GM12891 (cell line): ENCODE results near the gene TRAPPC2.

Source experiments
- DNase-seq: peaks from one replicate; pipeline ENCODE4 v3.0.0; 2011; ENCODE audit warnings: low spot score; ENCODE audit not compliant: insufficient read length
- FAIRE-seq: peaks from 2 replicates; lab custom pipeline; 2011; peaks lifted over from hg19 to GRCh38; lab: Jason Lieb, UNC
- PAX5 ChIP-seq: IDR thresholded peaks from 2 replicates; pipeline ENCODE4 v1.6.1; 2011; ENCODE audit warnings: low read length, moderate library complexity, mild to moderate bottlenecking; ENCODE audit not compliant: insufficient read depth, severe bottlenecking
- POLR2A ChIP-seq: IDR thresholded peaks from 2 replicates; pipeline ENCODE4 v1.6.1; 2011; ENCODE audit warnings: low read depth, low read length, control low read depth
- POLR2AphosphoS5 ChIP-seq: IDR thresholded peaks from 2 replicates; pipeline ENCODE4 v1.6.1; 2011; ENCODE audit warnings: low read depth, low read length, control low read depth
- POU2F2 ChIP-seq: IDR thresholded peaks from 2 replicates; pipeline ENCODE4 v1.6.1; 2011; ENCODE audit warnings: low read depth, mild to moderate bottlenecking, control low read depth, low read length, moderate library complexity
- SPI1 ChIP-seq: IDR thresholded peaks from 2 replicates; pipeline ENCODE4 v1.6.1; 2011; ENCODE audit warnings: low read depth, low read length, control low read depth
- TAF1 ChIP-seq: IDR thresholded peaks from 2 replicates; pipeline ENCODE4 v1.6.1; 2011; ENCODE audit warnings: low read depth, low read length, control low read depth

TRAPPC2 gene

DNA sequence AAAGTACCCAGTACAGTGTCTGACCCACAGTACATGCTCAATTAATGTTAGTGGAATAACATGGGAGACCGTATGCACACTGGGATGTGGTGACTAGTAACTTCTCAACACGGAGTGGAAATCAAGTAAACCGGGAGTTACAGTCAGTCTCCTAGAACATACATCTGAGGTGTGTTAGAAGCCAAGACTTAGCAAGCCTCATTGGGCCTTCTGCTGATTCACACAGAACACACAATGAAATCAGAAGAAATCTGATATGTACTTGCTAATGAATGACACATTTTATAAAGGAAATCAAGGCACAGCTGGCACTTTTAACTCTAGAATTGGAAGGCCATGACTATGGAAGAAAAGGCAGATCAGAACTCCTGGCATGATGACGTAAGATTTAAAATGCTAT lies 13.0 kb downstream of the TRAPPC2 start:
- no peak for FAIRE-seq
- no peak for TF ChIP-seq POLR2AphosphoS5
- TF ChIP-seq SPI1, result no peak
- no peak for TF ChIP-seq PAX5
- TF ChIP-seq POU2F2, result no peak
- no peak for TF ChIP-seq POLR2A
- TF ChIP-seq TAF1, result no peak
- DNase-seq, result no peak

DNA sequence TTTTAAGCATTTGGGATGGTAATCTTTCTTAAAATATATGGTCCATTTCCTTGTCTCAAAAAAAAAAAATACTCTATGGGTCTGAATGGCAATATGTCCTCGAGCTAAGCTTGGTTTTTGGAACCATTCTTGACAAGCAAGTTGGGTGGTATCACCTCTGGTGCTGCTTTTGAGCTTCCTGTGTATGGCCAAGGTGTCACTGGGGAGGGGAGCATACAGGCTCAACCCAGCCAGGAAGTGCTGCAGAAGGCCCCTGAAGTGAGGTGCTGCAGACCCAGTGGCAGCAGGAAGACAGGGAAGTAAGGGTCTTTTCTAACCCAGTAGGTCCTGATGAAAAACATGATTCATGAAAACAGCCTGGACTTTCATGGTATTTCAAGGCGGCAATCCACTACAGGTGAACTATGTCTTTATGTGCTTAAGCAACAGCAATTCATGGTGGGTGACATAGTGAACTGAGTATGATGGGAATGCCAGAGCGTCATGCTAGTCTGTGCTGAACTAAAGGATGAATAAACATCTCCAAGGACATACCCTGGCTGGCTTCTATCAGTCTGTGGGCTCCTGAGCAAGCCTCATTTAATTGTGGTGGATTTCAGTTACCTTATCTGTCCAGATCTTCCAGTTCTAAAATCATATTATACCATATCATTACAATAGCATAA lies 15.1 kb downstream of the TRAPPC2 start:
- FAIRE-seq (no peak), DNase-seq (no peak)
- TF ChIP-seq POLR2AphosphoS5 (no peak), SPI1 (no peak), TAF1 (no peak), POU2F2 (no peak), POLR2A (no peak), PAX5 (no peak)

DNA sequence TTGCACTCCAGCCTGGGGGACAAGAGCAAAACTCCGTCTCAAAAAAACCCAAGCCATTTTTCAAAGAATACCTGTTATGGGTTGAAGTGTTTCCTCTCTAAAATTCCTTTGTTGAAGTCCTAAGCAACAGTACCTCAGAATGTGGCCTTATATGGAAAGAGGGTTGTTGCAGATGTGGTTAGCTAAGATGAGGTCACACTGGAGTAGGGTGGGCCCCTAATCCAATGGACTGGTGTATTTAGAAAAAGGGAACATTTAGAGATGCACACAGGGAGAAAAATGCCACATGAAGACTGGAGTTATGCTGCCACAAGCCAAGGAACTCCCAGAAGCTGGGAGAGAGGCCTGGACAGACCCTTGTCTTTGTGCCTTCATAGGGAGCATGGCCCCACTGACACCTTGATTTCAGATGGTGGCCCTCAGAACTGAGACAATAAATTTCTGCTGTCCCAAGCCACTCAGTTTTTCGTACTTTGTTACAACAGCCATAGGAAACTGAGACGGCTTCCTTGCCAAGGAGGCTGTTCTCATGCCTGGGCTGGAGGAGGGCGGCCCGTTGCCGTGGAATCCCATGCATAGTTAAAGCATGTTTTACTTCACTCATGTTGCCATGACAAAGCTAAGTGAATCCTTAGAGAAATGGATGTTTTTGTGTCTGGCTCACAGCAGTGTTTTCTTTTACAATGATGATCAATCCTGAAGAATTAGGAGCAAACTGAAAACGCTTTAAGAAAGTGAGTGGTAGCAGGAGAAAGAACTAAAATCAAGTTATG lies 16.5 kb downstream of the TRAPPC2 start:
- FAIRE-seq (no peak), DNase-seq (no peak)
- TF ChIP-seq PAX5 (no peak), POU2F2 (no peak), TAF1 (no peak), SPI1 (no peak), POLR2A (no peak), POLR2AphosphoS5 (no peak)

DNA sequence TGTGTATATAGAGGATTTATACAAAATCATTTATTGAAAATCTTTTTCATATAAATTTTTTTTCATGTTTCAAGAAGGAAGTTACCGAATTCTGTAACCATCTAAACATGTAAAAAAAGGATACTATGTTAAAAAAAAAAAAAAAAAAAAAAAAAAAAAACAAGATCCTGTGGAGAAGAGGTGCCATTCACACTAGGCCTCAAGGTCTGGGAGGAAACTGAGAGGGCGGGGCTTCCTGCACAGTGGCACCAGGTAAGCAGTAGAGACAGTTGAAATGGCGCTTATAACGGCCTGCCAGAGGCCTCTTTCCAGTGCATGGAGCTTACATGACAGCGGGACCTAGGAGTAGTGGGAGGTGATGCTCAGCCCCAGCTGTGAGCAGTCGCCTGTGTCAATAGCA lies 17.5 kb downstream of the TRAPPC2 start:
- TF ChIP-seq POLR2A (no peak), POLR2AphosphoS5 (no peak)
- peak; percentile 16 for FAIRE-seq

DNA sequence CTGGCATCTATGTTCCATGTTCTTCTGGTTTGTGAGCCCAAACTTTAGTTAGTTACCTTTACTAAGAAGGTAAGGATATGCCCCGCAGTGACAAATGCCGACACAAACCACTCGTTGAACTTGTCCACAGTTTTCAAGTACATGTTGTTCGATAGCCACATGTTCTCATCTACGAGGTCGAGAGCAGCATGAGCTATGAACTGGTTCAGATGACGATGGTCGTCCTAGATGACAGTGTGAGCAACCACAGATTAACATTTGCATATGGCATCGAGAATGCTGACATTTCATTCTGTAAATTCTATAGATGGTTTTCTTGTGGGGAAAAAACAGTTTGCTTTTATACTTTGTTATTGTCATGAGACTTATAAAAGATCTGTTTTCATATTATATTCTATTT lies 18.0 kb downstream of the TRAPPC2 start:
- DNase-seq (no peak), FAIRE-seq (peak; percentile 80)
- no peak for TF ChIP-seq TAF1
- TF ChIP-seq POU2F2, result no peak
- no peak for TF ChIP-seq POLR2A
- TF ChIP-seq PAX5, result no peak
- no peak for TF ChIP-seq SPI1
- no peak for TF ChIP-seq POLR2AphosphoS5

More for the DNA sequence above, 17.5 kb downstream of the TRAPPC2 start:
- no peak for DNase-seq

DNA sequence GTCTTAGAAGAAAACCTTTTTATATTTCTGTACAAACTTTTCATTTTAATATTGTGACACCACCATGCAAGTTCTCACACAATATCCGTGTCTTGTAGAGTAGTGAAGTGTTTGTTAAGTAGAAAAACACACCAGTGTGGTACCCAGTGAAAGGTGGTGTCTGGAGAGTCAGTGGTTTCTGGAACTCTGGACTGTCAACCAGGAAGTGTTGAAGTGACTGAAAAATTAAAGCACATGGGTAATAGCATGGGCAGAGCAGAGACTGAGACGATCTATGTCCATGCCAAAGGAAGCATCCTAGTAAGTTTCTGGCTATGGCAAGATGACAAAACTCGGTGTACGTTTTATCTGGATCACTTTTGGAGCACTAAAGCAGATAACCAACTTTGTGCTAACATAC lies 23.3 kb downstream of the TRAPPC2 start:
- no peak for TF ChIP-seq SPI1
- no peak; the same call in 1 of the 2 replicates for TF ChIP-seq POLR2AphosphoS5
- TF ChIP-seq POU2F2, result no peak
- TF ChIP-seq TAF1, result no peak
- TF ChIP-seq PAX5, result no peak
- TF ChIP-seq POLR2A, result no peak
- FAIRE-seq (no peak), DNase-seq (no peak)

DNA sequence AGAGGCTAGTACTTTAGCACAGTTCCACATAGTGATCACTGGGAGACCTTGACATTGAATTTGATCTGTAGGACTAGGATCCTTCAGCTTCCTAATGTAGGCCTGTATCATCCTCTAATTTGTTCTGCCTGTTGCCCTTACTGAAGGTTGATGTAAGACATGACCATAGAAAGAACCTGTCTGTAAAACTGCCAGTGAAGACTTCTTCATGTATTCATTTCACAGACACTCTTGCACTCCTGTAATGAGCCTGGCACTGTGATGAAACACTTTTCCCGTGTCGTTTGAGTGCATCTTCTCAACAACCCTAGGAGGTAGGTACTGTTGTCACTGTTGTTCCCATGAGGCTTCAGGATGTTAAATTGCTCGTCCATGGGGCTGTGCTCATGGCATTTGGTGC lies 30.8 kb downstream of the TRAPPC2 start:
- TF ChIP-seq PAX5, result no peak
- no peak for TF ChIP-seq SPI1
- no peak for TF ChIP-seq TAF1
- TF ChIP-seq POU2F2, result no peak
- TF ChIP-seq POLR2AphosphoS5, result no peak
- no peak for TF ChIP-seq POLR2A
- DNase-seq (no peak), FAIRE-seq (no peak)

DNA sequence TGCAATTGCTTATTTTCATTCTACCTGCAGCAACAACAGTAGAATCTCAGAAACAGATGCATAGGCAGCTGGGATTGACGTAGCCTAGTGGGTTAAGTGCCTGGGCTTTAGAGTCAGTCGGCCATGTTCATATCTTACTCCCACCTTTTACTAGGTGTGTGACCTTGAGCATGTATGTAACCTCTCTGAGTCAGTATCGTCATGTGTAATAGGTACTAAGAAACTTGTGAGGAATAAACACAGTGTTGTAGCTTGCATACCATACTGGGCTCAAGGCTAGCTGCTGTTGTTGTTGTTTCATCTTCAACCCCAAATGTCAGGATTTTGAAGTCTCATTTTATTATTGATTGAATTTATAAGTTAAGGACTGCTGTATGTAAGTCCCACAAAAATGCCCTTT lies 31.3 kb downstream of the TRAPPC2 start:
- DNase-seq (no peak), FAIRE-seq (no peak)
- no peak for TF ChIP-seq TAF1
- TF ChIP-seq SPI1, result no peak

DNA sequence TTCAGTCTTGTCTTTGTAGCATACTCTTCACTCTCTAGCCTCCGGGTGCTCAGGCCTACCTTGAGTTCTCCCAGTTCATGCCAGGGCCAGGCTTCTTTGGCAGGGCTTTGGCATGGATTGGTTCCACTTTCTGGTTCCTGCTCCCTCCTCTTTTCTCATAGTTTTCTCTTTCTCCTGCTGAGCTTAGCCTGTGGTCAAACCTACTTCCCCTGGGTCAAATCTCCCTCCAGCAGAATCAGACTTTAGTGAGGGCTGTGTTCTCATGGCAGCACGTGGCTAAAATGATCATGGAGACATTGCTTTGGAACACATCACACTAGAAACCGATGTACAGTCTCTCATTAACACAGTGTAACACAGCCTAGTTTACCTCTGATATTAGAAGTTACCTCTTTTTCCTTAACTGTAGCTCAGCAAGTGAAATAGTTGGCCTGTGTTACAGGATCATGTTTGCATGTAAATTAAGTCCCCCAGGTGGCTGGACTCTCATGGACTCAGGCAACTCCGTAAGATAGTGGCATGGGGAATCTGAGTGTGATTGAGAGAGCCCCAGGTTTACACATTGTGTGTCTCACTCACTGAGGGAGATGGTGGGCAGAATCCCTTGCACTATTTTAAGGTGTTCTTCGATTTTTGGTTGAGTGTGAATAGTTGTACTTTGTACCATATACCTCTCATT lies 32.2 kb downstream of the TRAPPC2 start:
- FAIRE-seq (peak; percentile 54), DNase-seq (no peak)
- TF ChIP-seq PAX5, result no peak
